Endothelial cell of umbilical vein (primary cell): ENCODE measurements around the gene ZNF385D. TPM values are rescaled to one million over a fixed set of nuclear protein-coding genes. Genes with fewer than 3 reads are reported as not detected.

Experiments
- BruUV-seq: library from RNA; stranded (reverse); fragments of 400-500 nt; replicated peaks from 2 replicates; lab custom pipeline; 2021; lab: Mats Ljungman, UMichigan
- CTCF ChIA-PET: fragments of 300-600, 350-600 bp; sonication (Branson Sonifier 250); formaldehyde crosslinking; loops from one replicate; lab custom pipeline; 2021; ENCODE audit warnings: antibody characterized with exemption, inconsistent platforms; lab: Charles Lee
- POLR2A ChIA-PET: fragments of 300-600, 350-600 bp; sonication (Branson Sonifier 250); formaldehyde crosslinking; loops from one replicate; lab custom pipeline; 2021; ENCODE audit warnings: antibody characterized with exemption, inconsistent platforms; lab: Charles Lee
- DNase-seq: peaks from one replicate; pipeline ENCODE4 v3.0.0-alpha.2; 2011; ENCODE audit warnings: low read depth, low spot score
- FAIRE-seq: peaks from 2 replicates; lab custom pipeline; 2011; peaks lifted over from hg19 to GRCh38; lab: Jason Lieb, UNC
- H2AFZ ChIP-seq: 2 replicates; pipeline ENCODE4 v1.6.0; 2012; ENCODE audit warnings: low read depth, low read length, control low read depth, inconsistent platforms
- H3K27ac ChIP-seq: 2 replicates; pipeline ENCODE4 v1.5.1; 2011; ENCODE audit warnings: low read depth, mild to moderate bottlenecking, control low read depth, low read length, moderate library complexity; ENCODE audit not compliant: insufficient read depth
- H3K27me3 ChIP-seq, 2 experiments: 2 replicates each; pipeline versions ENCODE4 v1.6.0 to v1.6.1; 2011; ENCODE audit warnings: low read length in 2 of 2, mixed read lengths in 1 of 2; ENCODE audit not compliant: control insufficient read depth in 2 of 2, insufficient read depth in 2 of 2
- H3K36me3 ChIP-seq, 2 experiments: 2 replicates in 1 of 2; 3 replicates in 1 of 2; pipeline ENCODE4 v1.5.1; 2011; ENCODE audit warnings: low read length in 2 of 2, mild to moderate bottlenecking in 1 of 2, moderate library complexity in 1 of 2; ENCODE audit not compliant: control insufficient read depth in 2 of 2, insufficient read depth in 2 of 2; ENCODE audit errors: extremely low read depth in 1 of 2
- H3K4me1 ChIP-seq: 3 replicates; pipeline ENCODE4 v1.5.1; 2011; ENCODE audit warnings: mild to moderate bottlenecking, low read length; ENCODE audit not compliant: control insufficient read depth, insufficient read depth; ENCODE audit errors: extremely low read depth
- H3K4me2 ChIP-seq: 2 replicates; pipeline ENCODE4 v1.6.1; 2011; ENCODE audit warnings: low read length, control low read depth, mixed read lengths; ENCODE audit not compliant: insufficient read depth
- H3K4me3 ChIP-seq, 3 experiments: fragments of 200-600 bp in 1 of 3; sonication (generic), shearing (Covaris generic) in 1 of 3; replicated peaks in 1 of 3; 2 replicates each; pipeline ENCODE4 v1.5.1; 2011 to 2016; ENCODE audit warnings: control low read depth in 3 of 3, low read length in 3 of 3, mild to moderate bottlenecking in 2 of 3, inconsistent platforms in 1 of 3, low read depth in 1 of 3, moderate library complexity in 1 of 3; ENCODE audit not compliant: insufficient read depth in 1 of 3
- H3K79me2 ChIP-seq: 2 replicates; pipeline ENCODE4 v1.6.0; 2012; ENCODE audit warnings: low read length, inconsistent platforms; ENCODE audit not compliant: control insufficient read depth, insufficient read depth
- H3K9ac ChIP-seq: replicated peaks from 2 replicates; pipeline ENCODE3; 2011; ENCODE audit warnings: low read length, control low read depth; ENCODE audit not compliant: insufficient read depth; ENCODE audit errors: extremely low read depth
- H3K9me1 ChIP-seq: replicated peaks from 3 replicates; pipeline ENCODE4 v1.6.0; 2011; ENCODE audit warnings: mild to moderate bottlenecking, low read length; ENCODE audit not compliant: control insufficient read depth, insufficient read depth; ENCODE audit errors: extremely low read depth
- H3K9me3 ChIP-seq: replicated peaks from 2 replicates; pipeline ENCODE4 v1.5.1; 2012; ENCODE audit warnings: low read length, inconsistent platforms; ENCODE audit not compliant: control insufficient read depth, insufficient read depth
- H4K20me1 ChIP-seq: replicated peaks from 2 replicates; pipeline ENCODE3; 2011; ENCODE audit warnings: mild to moderate bottlenecking, low read length; ENCODE audit not compliant: control insufficient read depth, insufficient read depth; ENCODE audit errors: extremely low read depth
- EZH2 ChIP-seq: IDR thresholded peaks from 2 replicates; pipeline ENCODE4 v1.6.1; 2012; ENCODE audit warnings: borderline replicate concordance, low read depth, mild to moderate bottlenecking, moderate library complexity, low read length, inconsistent platforms; ENCODE audit not compliant: severe bottlenecking
- FOS ChIP-seq: IDR thresholded peaks from 2 replicates; pipeline ENCODE4 v1.6.1; 2011; ENCODE audit warnings: mild to moderate bottlenecking, low read length, moderate library complexity, borderline replicate concordance; ENCODE audit not compliant: insufficient read depth
- GATA2 ChIP-seq: IDR thresholded peaks from 2 replicates; pipeline ENCODE4 v1.7.0; 2011; ENCODE audit warnings: low read depth, mild to moderate bottlenecking, moderate library complexity, mixed read lengths, low read length; ENCODE audit not compliant: insufficient read length, insufficient read depth
- JUN ChIP-seq: IDR thresholded peaks from 2 replicates; pipeline ENCODE4 v1.6.1; 2011; ENCODE audit warnings: borderline replicate concordance, low read depth; ENCODE audit not compliant: insufficient read length, insufficient read depth
- MAX ChIP-seq: IDR thresholded peaks from 2 replicates; pipeline ENCODE4 v1.6.1; 2011; ENCODE audit not compliant: insufficient read depth, insufficient read length
- MYC ChIP-seq: IDR thresholded peaks from one replicate; pipeline ENCODE4 v1.6.1; 2011; ENCODE audit warnings: mild to moderate bottlenecking, low read depth, low read length
- POLR2A ChIP-seq: IDR thresholded peaks from 2 replicates; pipeline ENCODE4 v1.6.1; 2012; ENCODE audit warnings: low read depth, mild to moderate bottlenecking, control low read depth, low read length
- POLR2AphosphoS5 ChIP-seq: IDR thresholded peaks from 2 replicates; pipeline ENCODE4 v1.6.1; 2012; ENCODE audit warnings: low read depth, mild to moderate bottlenecking, control low read depth, low read length, moderate library complexity; ENCODE audit not compliant: insufficient read depth
- dilution Hi-C: fragments of 300-500 bp; cut with MboI; formaldehyde crosslinking; loops from one replicate; pipeline ENCODE4 v1.15.0; 2019; ENCODE audit warnings: low sequenced_read_pairs; ENCODE audit not compliant: extremely low pct_ligation_motif_present
- intact Hi-C: fragments of 100-400 bp; cut with micrococcal nuclease; formaldehyde crosslinking; loops from one replicate; pipeline ENCODE4 v1.10.0; 2022
- polyA plus RNA-seq, 4 experiments: library from polyadenylated mRNA; depleted of rRNA in 3 of 4; stranded (reverse) in 3 of 4; unstranded in 1 of 4; fragments of >200 nt; gene quantifications; 2 replicates each; pipeline versions ENCODE4 v1.2.1 to v1.2.3, GENCODE V29; 2011 to 2012; ENCODE audit warnings: missing spikeins in 1 of 4
- total RNA-seq: library from RNA; stranded (reverse); gene quantifications from 2 replicates; pipeline ENCODE4 v1.2.3, GENCODE V29; 2021
- TF ChIP-seq, protein P1 (sequence below), 2 donors: IDR thresholded peaks; 1 replicate in 1 of 2; 2 replicates in 1 of 2; pipeline ENCODE4 v1.5.1; 2011; ENCODE audit warnings: low read length in 2 of 2, mild to moderate bottlenecking in 2 of 2, moderate library complexity in 2 of 2, control low read depth in 1 of 2, inconsistent platforms in 1 of 2, low read depth in 1 of 2; ENCODE audit not compliant: insufficient read depth in 1 of 2; ENCODE audit errors: extremely low read depth in 1 of 2

ZNF385D gene
- total and polyA plus RNA-seq, 2 donors (not counting 3 experiments of a cell fraction or from before 2014, with no cell fraction given), result not detected

DNA sequence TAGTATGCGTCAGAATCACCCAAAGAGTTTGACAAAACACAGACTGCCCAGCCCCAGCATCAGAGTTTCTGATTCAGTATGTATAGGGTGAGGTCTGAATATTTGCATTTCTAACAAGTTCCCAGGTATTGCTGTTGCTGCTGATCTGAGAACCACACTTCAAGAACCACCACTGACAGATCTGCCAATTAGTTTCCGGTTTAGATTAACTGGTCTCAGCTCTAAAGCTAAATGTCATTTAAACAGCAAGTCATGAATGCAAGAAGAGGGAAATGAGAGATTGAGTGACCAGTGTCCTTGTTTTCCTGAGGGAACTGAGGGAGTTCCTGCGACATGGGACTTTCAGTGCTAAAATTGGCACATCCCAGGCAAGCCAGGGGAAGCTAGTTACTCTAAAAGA lies 305.0 kb downstream of the ZNF385D start:
- Histone ChIP-seq H3K4me1 (no peaks in the 10 kb centered on the region), H3K9me3 (no peaks in the 10 kb centered on the region), H3K79me2 (no peaks in the 10 kb centered on the region), H3K9ac (no peak overlapping the region), H3K9me1 (no peaks in the 10 kb centered on the region), H3K36me3 (no peaks in the 10 kb centered on the region), H3K4me2 (no peak overlapping the region), H3K27me3 (no peaks in the 10 kb centered on the region), H3K4me3 (no peak overlapping the region), H3K27ac (no peak overlapping the region), H4K20me1 (no peaks in the 10 kb centered on the region), H2AFZ (no peak overlapping the region)
- CTCF ChIA-PET, result no interaction called here
- intact Hi-C loops (no loop called here), dilution Hi-C loops (no loop called here)
- FAIRE-seq (no peak), DNase-seq (no peak)
- TF ChIP-seq EZH2 (no peak), JUN (no peak), GATA2 (no peak), MYC (no peak), POLR2A (no peak), FOS (no peak), POLR2AphosphoS5 (no peak), MAX (no peak)
- TF ChIP-seq, protein P1, sequence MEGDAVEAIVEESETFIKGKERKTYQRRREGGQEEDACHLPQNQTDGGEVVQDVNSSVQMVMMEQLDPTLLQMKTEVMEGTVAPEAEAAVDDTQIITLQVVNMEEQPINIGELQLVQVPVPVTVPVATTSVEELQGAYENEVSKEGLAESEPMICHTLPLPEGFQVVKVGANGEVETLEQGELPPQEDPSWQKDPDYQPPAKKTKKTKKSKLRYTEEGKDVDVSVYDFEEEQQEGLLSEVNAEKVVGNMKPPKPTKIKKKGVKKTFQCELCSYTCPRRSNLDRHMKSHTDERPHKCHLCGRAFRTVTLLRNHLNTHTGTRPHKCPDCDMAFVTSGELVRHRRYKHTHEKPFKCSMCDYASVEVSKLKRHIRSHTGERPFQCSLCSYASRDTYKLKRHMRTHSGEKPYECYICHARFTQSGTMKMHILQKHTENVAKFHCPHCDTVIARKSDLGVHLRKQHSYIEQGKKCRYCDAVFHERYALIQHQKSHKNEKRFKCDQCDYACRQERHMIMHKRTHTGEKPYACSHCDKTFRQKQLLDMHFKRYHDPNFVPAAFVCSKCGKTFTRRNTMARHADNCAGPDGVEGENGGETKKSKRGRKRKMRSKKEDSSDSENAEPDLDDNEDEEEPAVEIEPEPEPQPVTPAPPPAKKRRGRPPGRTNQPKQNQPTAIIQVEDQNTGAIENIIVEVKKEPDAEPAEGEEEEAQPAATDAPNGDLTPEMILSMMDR (IDR thresholded peaks at IDR 0.05; ENCODE audit: extremely low read depth in 1 of 2, insufficient read depth in 1 of 2, low read depth in 1 of 2, low read length in 2 of 2), result no peak
- POLR2A ChIA-PET, result no interaction called here
- no TSS peak for BruUV-seq
